ENCODE data around the gene MTHFD1. TPM values are rescaled to one million over a fixed set of nuclear protein-coding genes. Genes with fewer than 3 reads are reported as not detected.

Gene MTHFD1
- polyA plus RNA-seq, 1 of the 3 experiments (the other 2 are of a cell fraction): 31.0 TPM

DNA sequence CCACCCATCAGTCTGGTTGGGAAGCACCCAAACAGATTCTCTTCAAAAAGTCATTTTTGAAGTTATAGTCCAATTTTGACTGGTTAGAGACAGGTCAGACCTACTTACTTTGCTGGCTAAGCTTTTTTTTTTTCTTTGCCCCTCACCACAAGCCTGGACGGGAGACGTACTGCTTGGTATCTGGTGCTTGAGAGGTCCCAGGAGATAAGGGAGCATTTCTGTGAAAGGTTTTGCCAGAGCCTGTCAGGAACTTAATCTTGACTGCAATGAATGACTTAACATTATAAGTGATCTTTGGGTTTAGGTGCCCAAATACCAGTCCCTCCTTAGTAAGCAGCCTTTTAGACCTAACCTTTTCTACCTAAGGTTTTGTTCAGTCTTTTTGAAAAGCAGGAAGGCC lies 6.3 kb downstream of the MTHFD1 start:
- no peak for TF ChIP-seq REST (IDR thresholded peaks at IDR 0.05; ENCODE audit: low read depth, low read length)
- no peak for TF ChIP-seq TEAD4 (IDR thresholded peaks at IDR 0.05; ENCODE audit: borderline replicate concordance, insufficient read depth)
- TF ChIP-seq TAF1 (IDR thresholded peaks at IDR 0.05; ENCODE audit: borderline replicate concordance, low read depth, low read length): no peak
- no peak for TF ChIP-seq RAD21 (IDR thresholded peaks at IDR 0.05; ENCODE audit: low read length)
- no peak for TF ChIP-seq ELF1 (IDR thresholded peaks at IDR 0.05)
- Histone ChIP-seq H3F3A (replicated peaks; ENCODE audit: insufficient read depth) (no peaks in the 10 kb centered on the region), H3K9ac (no peak overlapping the region), H3K79me2 (ENCODE audit: insufficient read depth) (peaks cover 48% of the 10 kb centered on the region), H2AFZ (ENCODE audit: low read depth) (no peak overlapping the region), H3K9me2 (no peaks in the 10 kb centered on the region), H3K4me2 (no peak overlapping the region), H3K4me1 (ENCODE audit: control insufficient read depth in 1 of 2, insufficient read depth in 2 of 2, low read depth in 1 of 2, low read length in 1 of 2) (peaks cover 4 to 16% of the 10 kb centered on the region in 2 experiments; a peak in 1 of 4 replicates), H3K36me3 (replicated peaks in 1 of 2; ENCODE audit: control insufficient read depth in 1 of 2, insufficient read depth in 2 of 2, low read length in 1 of 2) (peaks cover 3 to 7% of the 10 kb centered on the region in 2 experiments), H4K20me1 (ENCODE audit: insufficient read depth) (no peaks in the 10 kb centered on the region), H3K9me3 (no peaks in the 10 kb centered on the region), H3K4me3 (ENCODE audit: low read depth in 2 of 2, low read length in 1 of 2) (no peak overlapping the region), H3K27me3 (ENCODE audit: insufficient read depth) (no peaks in the 10 kb centered on the region), H3K27ac (ENCODE audit: low read depth in 2 of 2, low read length in 1 of 2) (no peak overlapping the region; a peak in 1 of 4 replicates)
- CTCF ChIA-PET: interaction anchor here (1.8 to 1.9 kb wide), 2 partner anchors 35 to 117 kb away, joined by 4 to 5 read pairs; no protein-coding TSS in a partner anchor
- WGBS (ENCODE audit: low lambda C conversion rate): 90% methylated on average over 2 of the region's 2 CpGs
- POLR2A ChIA-PET: no interaction called here
- no peak for DNase-seq

GRCh38 chr14:64394977-64395633 lies 7.0 kb downstream of the MTHFD1 start:
- H3K9me2 ChIP-seq: no peaks in the 10 kb centered on the region
- H3K9me3 ChIP-seq: no peaks in the 10 kb centered on the region
- TF ChIP-seq JUND (IDR thresholded peaks at IDR 0.05) (no peak), CHD2 (IDR thresholded peaks at IDR 0.05; ENCODE audit: low read length, partially characterized antibody) (no peak), NRF1 (IDR thresholded peaks at IDR 0.05; ENCODE audit: low read depth, low read length) (no peak)
- CTCF ChIA-PET: interaction anchor here (1.8 kb wide), 1 partner anchor 35 kb away, joined by 5 read pairs; no protein-coding TSS in a partner anchor
- POLR2A ChIA-PET: no interaction called here
- H2AFZ ChIP-seq (ENCODE audit: low read depth): no peak overlapping the region
- peaks cover 3 to 7% of the 10 kb centered on the region in 2 experiments for H3K36me3 ChIP-seq (replicated peaks in 1 of 2; ENCODE audit: control insufficient read depth in 1 of 2, insufficient read depth in 2 of 2, low read length in 1 of 2)
- H3K4me2 ChIP-seq: no peak overlapping the region
- no peak for DNase-seq
- peaks cover 47% of the 10 kb centered on the region for H3K79me2 ChIP-seq (ENCODE audit: insufficient read depth)
- WGBS (ENCODE audit: low lambda C conversion rate): 93% methylated on average over 4 of the region's 4 CpGs
- H3K4me1 ChIP-seq (ENCODE audit: control insufficient read depth in 1 of 2, insufficient read depth in 2 of 2, low read depth in 1 of 2, low read length in 1 of 2): peaks cover 0 to 14% of the 10 kb centered on the region in 2 experiments; a peak in 1 of 4 replicates
- H4K20me1 ChIP-seq (ENCODE audit: insufficient read depth): no peaks in the 10 kb centered on the region
- no peak overlapping the region for H3K9ac ChIP-seq
- no peak overlapping the region; a peak in 1 of 4 replicates for H3K27ac ChIP-seq (ENCODE audit: low read depth in 2 of 2, low read length in 1 of 2)
- H3K4me3 ChIP-seq (ENCODE audit: low read depth in 2 of 2, low read length in 1 of 2): no peak overlapping the region
- no peaks in the 10 kb centered on the region for H3F3A ChIP-seq (replicated peaks; ENCODE audit: insufficient read depth)
- no peaks in the 10 kb centered on the region for H3K27me3 ChIP-seq (ENCODE audit: insufficient read depth)

Data from SK-N-SH (cell line).